ENCODE measurements around the gene CLEC11A.
"Not testable (repeated sequence)": the region's sequence is repeated elsewhere in the genome, so short reads cannot be mapped to it uniquely, and the experiment has no call there.

Gene CLEC11A

DNA sequence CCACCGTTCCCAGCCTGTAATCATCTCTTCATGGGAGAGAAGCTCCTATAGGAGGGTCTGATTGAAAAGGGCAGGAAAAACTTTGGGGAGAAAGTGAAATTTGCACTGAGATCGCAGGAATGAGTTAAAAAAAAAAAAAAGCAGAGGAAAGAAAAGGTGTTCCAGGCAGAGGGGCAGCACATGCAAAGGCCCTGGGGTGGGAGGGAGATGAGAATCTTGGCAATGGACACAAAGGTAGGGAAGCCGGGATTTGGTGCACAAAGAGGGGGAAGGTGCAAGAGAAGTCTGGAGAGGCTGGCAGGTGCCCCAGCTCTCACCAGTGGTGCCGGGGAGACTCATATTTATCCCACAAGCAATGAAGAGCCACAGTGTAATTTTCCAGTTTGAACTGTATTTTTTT lies 30.7 kb downstream of the CLEC11A start:
- no peak overlapping the region for H3K4me3 ChIP-seq
- peaks cover 18% of the 10 kb centered on the region for H3K4me1 ChIP-seq
- no peak overlapping the region for H3K4me2 ChIP-seq
- H4K20me1 ChIP-seq: no peaks in the 10 kb centered on the region
- no peaks in the 10 kb centered on the region for H3K36me3 ChIP-seq
- H3K9me3 ChIP-seq: no peaks in the 10 kb centered on the region
- no peak overlapping the region for H3K9ac ChIP-seq
- no peak overlapping the region for H3K27ac ChIP-seq
- no peak for TF ChIP-seq Cebpa-rat (IDR thresholded peaks at IDR 0.05)
- no peaks in the 10 kb centered on the region for H3K27me3 ChIP-seq

DNA sequence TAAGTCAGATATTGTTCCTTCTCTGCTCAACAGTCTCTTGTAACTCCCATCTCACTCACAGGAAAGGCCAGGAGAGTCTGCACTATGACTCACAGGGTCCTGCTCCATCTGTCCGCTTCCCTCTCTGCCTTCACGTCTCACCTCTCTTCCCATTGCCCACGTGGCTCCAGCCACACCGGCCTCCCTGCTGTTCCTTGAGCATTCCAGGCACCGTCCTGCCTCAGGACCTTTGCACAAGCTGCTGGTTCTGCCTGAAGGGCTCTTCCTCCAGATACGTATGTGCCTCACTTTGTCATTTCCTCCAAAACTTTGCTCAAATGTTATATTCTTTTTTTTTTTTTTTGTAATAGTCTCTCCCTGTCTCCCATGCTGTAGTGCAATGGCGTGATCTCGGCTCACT lies 33.1 kb downstream of the CLEC11A start:
- H3K4me2 ChIP-seq, H3K9ac ChIP-seq, H3K27ac ChIP-seq, H3K27me3 ChIP-seq, H3K4me1 ChIP-seq, H3K36me3 ChIP-seq, H4K20me1 ChIP-seq, H3K9me3 ChIP-seq, H3K4me3 ChIP-seq: not testable (repeated sequence)

DNA sequence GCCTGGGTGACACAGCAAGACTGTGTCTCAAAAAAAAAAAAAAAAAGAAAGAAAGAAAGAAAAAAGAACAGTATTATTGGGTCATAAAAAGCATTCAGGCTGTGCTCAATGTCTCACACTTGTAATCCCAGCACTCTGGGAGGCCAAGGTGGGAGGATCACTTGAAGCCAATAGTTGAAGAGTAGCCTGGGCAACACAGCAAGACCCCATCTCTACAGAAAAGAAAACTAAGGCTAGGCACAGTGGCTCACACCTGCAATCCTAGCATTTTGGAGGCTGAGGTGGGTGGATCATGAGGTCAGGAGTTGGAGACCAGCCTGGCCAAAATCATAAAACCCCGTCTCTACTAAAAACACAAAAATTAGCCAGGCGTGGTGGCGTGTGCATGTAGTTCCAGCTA lies 34.5 kb downstream of the CLEC11A start:
- H3K9ac ChIP-seq, H3K27me3 ChIP-seq, H3K27ac ChIP-seq: not testable (repeated sequence)

DNA sequence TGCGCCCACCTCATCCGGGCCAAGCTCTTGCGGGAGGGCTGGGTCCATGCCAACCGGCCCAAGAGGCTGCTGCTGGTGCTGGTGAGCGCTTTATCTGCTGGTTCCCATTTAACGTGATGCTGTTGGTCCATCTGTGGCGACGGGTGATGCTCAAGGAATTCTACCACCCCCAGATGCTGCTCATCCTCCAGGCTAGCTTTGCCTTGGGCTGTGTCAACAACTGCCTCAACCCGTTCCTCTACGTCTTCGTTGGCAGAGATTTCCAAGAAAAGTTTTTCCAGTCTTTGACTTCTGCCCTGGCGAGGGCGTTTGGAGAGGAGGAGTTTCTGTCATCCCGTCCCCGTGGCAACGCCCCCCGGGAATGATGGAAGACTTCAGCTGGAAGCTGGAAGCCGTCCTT lies 35.9 kb downstream of the CLEC11A start:
- not testable (repeated sequence) for H3K27me3 ChIP-seq, H4K20me1 ChIP-seq, H3K9ac ChIP-seq, H3K4me1 ChIP-seq, H3K4me2 ChIP-seq, H3K36me3 ChIP-seq, H3K4me3 ChIP-seq, H3K9me3 ChIP-seq, H3K27ac ChIP-seq

More for the DNA sequence above, 34.5 kb downstream of the CLEC11A start:
- not testable (repeated sequence) for H4K20me1 ChIP-seq, H3K4me3 ChIP-seq, H3K4me1 ChIP-seq, H3K4me2 ChIP-seq, H3K36me3 ChIP-seq, H3K9me3 ChIP-seq

DNA sequence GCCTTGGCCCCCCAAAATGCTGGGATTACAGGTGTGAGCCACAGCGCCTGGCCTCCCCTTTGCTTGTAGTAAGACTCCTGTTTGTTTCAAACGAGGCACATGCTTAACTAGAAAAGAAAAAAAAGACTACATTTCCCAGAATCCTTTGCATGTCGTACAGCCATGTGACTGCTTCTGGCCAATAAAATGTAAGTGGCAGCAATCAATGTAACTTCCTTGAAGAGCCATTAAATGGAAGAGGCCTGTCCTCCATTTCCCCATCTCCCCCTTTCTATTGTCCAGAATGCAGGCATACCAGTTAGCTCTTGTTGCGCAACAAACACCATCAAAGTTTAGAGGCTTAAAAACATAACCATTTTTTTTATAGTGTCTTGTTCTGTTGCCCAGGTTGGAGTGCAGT lies 36.7 kb downstream of the CLEC11A start:
- H3K27me3 ChIP-seq: no peaks in the 10 kb centered on the region

DNA sequence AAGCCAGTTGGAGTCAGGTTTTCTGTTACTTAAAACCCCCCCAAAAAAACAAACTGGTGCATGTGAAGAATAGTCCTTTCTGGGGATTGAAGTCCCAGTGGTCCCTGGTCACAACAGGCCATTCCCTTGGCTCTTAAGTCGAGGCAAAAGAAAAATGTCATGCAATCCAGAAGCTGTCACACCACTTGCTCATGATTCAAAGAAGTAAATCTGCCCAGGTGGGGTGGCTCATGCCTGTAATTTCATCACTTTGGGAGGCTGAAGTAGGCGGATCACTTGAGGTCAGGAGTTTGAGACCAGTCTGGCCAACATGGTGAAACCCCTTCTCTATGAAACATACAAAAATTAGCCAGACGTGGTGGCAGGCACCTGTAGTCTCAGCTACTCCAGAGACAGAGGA lies 38.3 kb downstream of the CLEC11A start:
- H3K4me2 ChIP-seq, H4K20me1 ChIP-seq, H3K9ac ChIP-seq, H3K36me3 ChIP-seq, H3K4me1 ChIP-seq, H3K27me3 ChIP-seq, H3K4me3 ChIP-seq, H3K9me3 ChIP-seq, H3K27ac ChIP-seq: not testable (repeated sequence)

More for the DNA sequence above, 36.7 kb downstream of the CLEC11A start:
- peaks cover 6% of the 10 kb centered on the region; the same call in 1 of the 2 replicates for H3K9me3 ChIP-seq
- H4K20me1 ChIP-seq: no peaks in the 10 kb centered on the region
- no peak overlapping the region for H3K4me3 ChIP-seq
- H3K36me3 ChIP-seq: no peaks in the 10 kb centered on the region
- H3K27ac ChIP-seq: no peak overlapping the region
- H3K4me1 ChIP-seq: no peaks in the 10 kb centered on the region
- TF ChIP-seq Cebpa-rat (IDR thresholded peaks at IDR 0.05): peak; percentile 80
- no peak overlapping the region for H3K4me2 ChIP-seq
- no peak overlapping the region for H3K9ac ChIP-seq

DNA sequence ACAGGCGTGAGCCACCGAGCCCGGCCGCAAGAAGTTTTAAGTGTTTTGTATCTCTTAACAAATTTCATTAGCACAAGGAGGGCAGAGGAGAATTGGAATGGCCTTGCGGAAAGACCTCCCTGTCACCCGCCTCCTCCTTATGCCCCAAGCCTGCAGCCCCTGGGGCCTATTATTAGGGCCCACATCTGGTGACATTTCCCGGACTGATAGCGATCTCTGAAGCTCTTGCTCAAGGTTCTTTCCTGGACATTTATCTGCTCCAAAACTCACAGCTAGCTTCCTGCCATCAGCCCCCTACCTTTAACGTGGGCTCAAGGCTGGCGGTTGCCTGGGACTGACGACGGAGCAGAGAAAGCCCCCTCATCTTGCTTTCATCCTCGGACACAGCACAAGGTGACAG lies 40.4 kb downstream of the CLEC11A start:
- H3K4me3 ChIP-seq, H4K20me1 ChIP-seq: not testable (repeated sequence)

DNA sequence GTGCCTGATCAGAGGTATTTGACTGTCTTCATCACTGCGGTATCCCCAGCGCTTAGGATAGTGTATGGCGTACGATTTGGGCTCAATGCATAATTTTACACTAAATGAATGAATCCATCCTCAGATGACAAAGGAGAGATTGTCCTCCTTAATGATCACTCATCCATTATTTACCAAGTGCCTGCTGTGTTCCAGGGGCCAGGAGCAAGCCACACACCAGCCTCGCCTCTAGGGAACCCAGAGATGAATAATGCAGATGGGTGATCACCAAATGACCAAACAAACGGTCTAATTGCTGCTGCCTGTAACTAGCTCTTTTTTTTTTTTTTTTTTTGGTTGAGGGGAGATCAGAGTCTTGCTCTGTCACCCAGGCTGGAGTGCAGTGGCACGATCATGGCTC lies 41.2 kb downstream of the CLEC11A start:
- Histone ChIP-seq H3K36me3 (no peaks in the 10 kb centered on the region), H3K27me3 (no peaks in the 10 kb centered on the region), H3K9ac (no peak overlapping the region), H3K9me3 (peaks cover 6% of the 10 kb centered on the region; the same call in 1 of the 2 replicates), H3K4me3 (no peak overlapping the region), H3K27ac (no peak overlapping the region), H3K4me1 (no peaks in the 10 kb centered on the region), H4K20me1 (no peaks in the 10 kb centered on the region), H3K4me2 (no peak overlapping the region)
- no peak for TF ChIP-seq Cebpa-rat (IDR thresholded peaks at IDR 0.05)

More for the DNA sequence above, 40.4 kb downstream of the CLEC11A start:
- not testable (repeated sequence) for H3K4me2 ChIP-seq, H3K4me1 ChIP-seq, H3K9me3 ChIP-seq, H3K27ac ChIP-seq, H3K27me3 ChIP-seq, H3K36me3 ChIP-seq, H3K9ac ChIP-seq

DNA sequence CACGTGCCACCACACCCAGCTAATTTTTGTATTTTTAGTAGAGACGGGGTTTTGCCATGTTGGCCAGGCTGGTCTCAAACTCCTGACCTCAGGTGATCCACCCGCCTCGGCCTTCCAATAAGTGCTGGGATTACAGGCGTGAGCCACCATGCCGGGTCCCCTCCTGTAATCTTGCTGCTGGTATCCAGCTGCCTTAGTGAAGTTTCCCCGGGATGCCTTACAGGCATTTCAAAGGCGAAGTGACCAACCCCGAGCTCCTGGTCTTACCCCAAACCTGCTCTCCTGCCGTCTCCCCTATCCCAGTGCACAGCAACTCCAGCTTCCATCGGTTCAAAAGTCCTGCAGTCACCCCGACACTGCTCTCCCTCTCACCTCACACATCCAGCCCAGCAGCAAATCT lies 43.6 kb downstream of the CLEC11A start:
- not testable (repeated sequence) for H3K36me3 ChIP-seq, H4K20me1 ChIP-seq, H3K4me1 ChIP-seq, H3K4me3 ChIP-seq, H3K9ac ChIP-seq, H3K9me3 ChIP-seq, H3K27ac ChIP-seq, H3K4me2 ChIP-seq, H3K27me3 ChIP-seq

DNA sequence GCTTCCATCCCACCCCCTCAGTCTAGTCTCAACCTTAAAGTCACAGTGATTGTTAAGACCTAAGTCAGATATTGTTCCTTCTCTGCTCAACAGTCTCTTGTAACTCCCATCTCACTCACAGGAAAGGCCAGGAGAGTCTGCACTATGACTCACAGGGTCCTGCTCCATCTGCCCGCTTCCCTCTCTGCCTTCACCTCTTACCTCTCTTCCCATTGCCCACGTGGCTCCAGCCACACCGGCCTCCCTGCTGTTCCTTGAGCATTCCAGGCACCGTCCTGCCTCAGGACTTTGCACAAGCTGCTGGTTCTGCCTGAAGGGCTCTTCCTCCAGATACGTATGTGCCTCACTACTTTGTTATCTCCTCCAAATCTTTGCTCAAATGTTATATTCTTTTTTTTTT lies 44.1 kb downstream of the CLEC11A start:
- not testable (repeated sequence) for H3K27ac ChIP-seq, H3K4me3 ChIP-seq, H3K4me1 ChIP-seq, H3K9ac ChIP-seq, H4K20me1 ChIP-seq, H3K4me2 ChIP-seq, H3K9me3 ChIP-seq, H3K27me3 ChIP-seq, H3K36me3 ChIP-seq

DNA sequence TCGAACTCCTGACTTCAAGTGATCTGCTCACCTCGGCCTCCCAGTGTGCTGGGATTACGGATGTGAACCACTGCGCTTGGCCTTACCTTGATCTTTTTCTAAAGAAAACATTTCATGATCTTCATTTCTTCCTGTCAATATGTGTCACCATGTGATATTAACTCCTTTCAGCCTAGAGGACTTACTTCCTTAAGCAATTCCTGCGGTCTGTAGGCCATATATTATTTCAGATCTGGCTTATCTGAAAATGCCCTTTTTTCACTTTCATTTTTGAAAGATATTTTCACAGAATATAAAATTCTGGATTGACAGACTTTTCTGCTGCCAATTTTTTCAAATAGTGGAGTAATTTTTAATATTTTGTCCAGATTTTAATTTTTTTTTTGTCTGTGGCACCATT lies 45.1 kb downstream of the CLEC11A start:
- Histone ChIP-seq H3K27me3 (no peaks in the 10 kb centered on the region), H3K4me2 (no peak overlapping the region), H3K9me3 (no peaks in the 10 kb centered on the region), H3K36me3 (no peaks in the 10 kb centered on the region), H4K20me1 (no peaks in the 10 kb centered on the region), H3K27ac (no peak overlapping the region), H3K4me1 (no peaks in the 10 kb centered on the region), H3K4me3 (no peak overlapping the region), H3K9ac (no peak overlapping the region)
- no peak for TF ChIP-seq Cebpa-rat (IDR thresholded peaks at IDR 0.05)

DNA sequence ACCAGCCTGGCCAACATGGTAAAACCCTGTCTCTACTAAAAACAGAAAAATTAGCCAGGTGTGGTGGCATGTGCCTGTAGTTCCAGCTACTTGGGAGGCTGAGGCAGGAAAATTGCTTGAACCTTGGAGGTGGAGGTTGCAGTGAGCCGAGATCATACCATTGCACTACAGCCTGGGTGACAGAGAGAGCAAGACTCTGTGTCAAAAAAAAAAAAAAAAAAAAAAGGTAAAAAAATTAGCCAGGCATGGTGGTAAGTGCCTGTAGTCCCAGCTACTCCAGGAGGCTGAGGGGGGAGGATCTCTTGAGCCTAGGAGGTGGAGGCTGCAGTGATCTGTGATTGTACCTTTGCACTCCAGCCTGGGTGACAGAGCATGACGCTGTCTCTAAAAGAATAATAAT lies 47.0 kb downstream of the CLEC11A start, which contains the start of gene GPR32:
TSS of gene GPR32 (plus strand) at position 301 of the 400 bp plus-strand sequence. CDS start 137 bp downstream, outside the sequence.
- H3K4me2 ChIP-seq, H3K9ac ChIP-seq, H3K27me3 ChIP-seq: not testable (repeated sequence)

More for the DNA sequence above, 47.0 kb downstream of the CLEC11A start, which contains the start of gene GPR32:
- H3K36me3 ChIP-seq, H3K4me1 ChIP-seq, H3K4me3 ChIP-seq, H3K27ac ChIP-seq, H4K20me1 ChIP-seq, H3K9me3 ChIP-seq: not testable (repeated sequence)
